ENCODE measurements around the gene BCAT1. TPM values are rescaled to one million over a fixed set of nuclear protein-coding genes. Genes with fewer than 3 reads are reported as not detected.

Gene BCAT1
- total and polyA plus RNA-seq, 2 donors (not counting 1 experiment from before 2014, with no cell fraction given) = 0.33 to 9.6 TPM

- Histone ChIP-seq H3K4me1 (ENCODE audit: control insufficient read depth in 2 of 2, insufficient read depth in 2 of 2, low read length in 2 of 2) (peaks cover 19% of the 10 kb centered on the region in 2 donors), H3K27me3 (replicated peaks in 1 of 4; ENCODE audit: control extremely low read depth in 1 of 4, control insufficient read depth in 3 of 4, insufficient read depth in 4 of 4, low read length in 3 of 4) (peaks cover 0 to 30% (median 13%) of the 10 kb centered on the region in 4 experiments), H3K9me3 (ENCODE audit: control extremely low read depth in 1 of 3, control insufficient read depth in 2 of 3, insufficient read depth in 1 of 3, low read length in 2 of 3) (peaks cover 0 to 4% (median 0%) of the 10 kb centered on the region in 3 donors), H2AFZ (ENCODE audit: insufficient read depth, low read depth, low read length, poor library complexity, severe bottlenecking) (no peak overlapping the region), H3K27ac (ENCODE audit: low read length in 2 of 2) (no peak overlapping the region), H3K36me3 (replicated peaks in 1 of 2; ENCODE audit: control extremely low read depth in 1 of 2, control insufficient read depth in 1 of 2, extremely low read depth in 1 of 2, insufficient read depth in 2 of 2, low read length in 1 of 2) (no peaks in the 10 kb centered on the region), H3K79me2 (ENCODE audit: control insufficient read depth, insufficient read depth, low read length) (no peaks in the 10 kb centered on the region), H3K4me2 (replicated peaks; ENCODE audit: low read depth, low read length, poor library complexity, severe bottlenecking) (no peak overlapping the region), H4K20me1 (ENCODE audit: control insufficient read depth, insufficient read depth, low read length, poor library complexity, severe bottlenecking) (no peaks in the 10 kb centered on the region), H3K9ac (ENCODE audit: low read length) (no peak overlapping the region), H3K4me3 (ENCODE audit: control extremely low read depth in 1 of 5, extremely low read depth in 1 of 5, insufficient read depth in 1 of 5, low read depth in 2 of 5, low read length in 4 of 5) (no peak overlapping the region)
- Mint-ChIP-seq H3K27me3 (peaks cover 20% of the 10 kb centered on the region), H3K4me3 (no peak overlapping the region), H3K9me3 (ENCODE audit: insufficient read depth) (no peaks in the 10 kb centered on the region), H3K4me1 (peaks cover 15% of the 10 kb centered on the region), H3K27ac (no peak overlapping the region)
- CTCF ChIA-PET = no interaction called here
- no peak for TF ChIP-seq EZH2 (IDR thresholded peaks at IDR 0.05; ENCODE audit: borderline replicate concordance, insufficient read depth, low read depth, low read length, poor library complexity, severe bottlenecking)
- TF ChIP-seq, protein P1, sequence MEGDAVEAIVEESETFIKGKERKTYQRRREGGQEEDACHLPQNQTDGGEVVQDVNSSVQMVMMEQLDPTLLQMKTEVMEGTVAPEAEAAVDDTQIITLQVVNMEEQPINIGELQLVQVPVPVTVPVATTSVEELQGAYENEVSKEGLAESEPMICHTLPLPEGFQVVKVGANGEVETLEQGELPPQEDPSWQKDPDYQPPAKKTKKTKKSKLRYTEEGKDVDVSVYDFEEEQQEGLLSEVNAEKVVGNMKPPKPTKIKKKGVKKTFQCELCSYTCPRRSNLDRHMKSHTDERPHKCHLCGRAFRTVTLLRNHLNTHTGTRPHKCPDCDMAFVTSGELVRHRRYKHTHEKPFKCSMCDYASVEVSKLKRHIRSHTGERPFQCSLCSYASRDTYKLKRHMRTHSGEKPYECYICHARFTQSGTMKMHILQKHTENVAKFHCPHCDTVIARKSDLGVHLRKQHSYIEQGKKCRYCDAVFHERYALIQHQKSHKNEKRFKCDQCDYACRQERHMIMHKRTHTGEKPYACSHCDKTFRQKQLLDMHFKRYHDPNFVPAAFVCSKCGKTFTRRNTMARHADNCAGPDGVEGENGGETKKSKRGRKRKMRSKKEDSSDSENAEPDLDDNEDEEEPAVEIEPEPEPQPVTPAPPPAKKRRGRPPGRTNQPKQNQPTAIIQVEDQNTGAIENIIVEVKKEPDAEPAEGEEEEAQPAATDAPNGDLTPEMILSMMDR (IDR thresholded peaks at IDR 0.05) = no peak
- no peak for DNase-seq
- intact Hi-C loops (cut with micrococcal nuclease) = no loop called here
- POLR2A ChIA-PET = no interaction called here
- ATAC-seq (ENCODE audit: low read depth) = no peak
- no CpG with 5 or more reads among the region's 2 CpGs for WGBS (ENCODE audit: insufficient coverage)
These were observed 42.8 kb downstream of the BCAT1 start for GRCh38 chr12:24906141-24906540.

GRCh38 chr12:24905431-24905830 is 43.5 kb downstream of the BCAT1 start:
- H3K36me3 ChIP-seq (replicated peaks in 1 of 2; ENCODE audit: control extremely low read depth in 1 of 2, control insufficient read depth in 1 of 2, extremely low read depth in 1 of 2, insufficient read depth in 2 of 2, low read length in 1 of 2) = no peaks in the 10 kb centered on the region
- no peak overlapping the region for H3K4me3 Mint-ChIP-seq
- H3K4me2 ChIP-seq (replicated peaks; ENCODE audit: low read depth, low read length, poor library complexity, severe bottlenecking) = no peak overlapping the region
- TF ChIP-seq EZH2 (IDR thresholded peaks at IDR 0.05; ENCODE audit: borderline replicate concordance, insufficient read depth, low read depth, low read length, poor library complexity, severe bottlenecking) = no peak
- TF ChIP-seq, protein P1 (IDR thresholded peaks at IDR 0.05) = no peak
- H4K20me1 ChIP-seq (ENCODE audit: control insufficient read depth, insufficient read depth, low read length, poor library complexity, severe bottlenecking) = no peaks in the 10 kb centered on the region
- ChIA-PET CTCF (no interaction called here), POLR2A (no interaction called here)
- ATAC-seq (ENCODE audit: low read depth) = no peak
- peaks cover 15% of the 10 kb centered on the region for H3K4me1 Mint-ChIP-seq
- H3K27ac ChIP-seq (ENCODE audit: low read length in 2 of 2) = no peak overlapping the region
- H3K9me3 Mint-ChIP-seq (ENCODE audit: insufficient read depth) = no peaks in the 10 kb centered on the region
- 100% methylated on average over 1 of the region's 2 CpGs for WGBS (ENCODE audit: insufficient coverage)
- no peak overlapping the region for H3K9ac ChIP-seq (ENCODE audit: low read length)
- H3K27me3 Mint-ChIP-seq = peaks cover 23% of the 10 kb centered on the region
- peaks cover 0 to 4% (median 0%) of the 10 kb centered on the region in 3 donors for H3K9me3 ChIP-seq (ENCODE audit: control extremely low read depth in 1 of 3, control insufficient read depth in 2 of 3, insufficient read depth in 1 of 3, low read length in 2 of 3)
- DNase-seq = no peak
- H3K27me3 ChIP-seq (replicated peaks in 1 of 4; ENCODE audit: control extremely low read depth in 1 of 4, control insufficient read depth in 3 of 4, insufficient read depth in 4 of 4, low read length in 3 of 4) = peaks cover 0 to 30% (median 13%) of the 10 kb centered on the region in 4 experiments
- H2AFZ ChIP-seq (ENCODE audit: insufficient read depth, low read depth, low read length, poor library complexity, severe bottlenecking) = no peak overlapping the region
- H3K4me1 ChIP-seq (ENCODE audit: control insufficient read depth in 2 of 2, insufficient read depth in 2 of 2, low read length in 2 of 2) = peaks cover 19% of the 10 kb centered on the region in 2 donors
- no peak overlapping the region for H3K4me3 ChIP-seq (ENCODE audit: control extremely low read depth in 1 of 5, extremely low read depth in 1 of 5, insufficient read depth in 1 of 5, low read depth in 2 of 5, low read length in 4 of 5)
- no peak overlapping the region for H3K27ac Mint-ChIP-seq
- H3K79me2 ChIP-seq (ENCODE audit: control insufficient read depth, insufficient read depth, low read length) = no peaks in the 10 kb centered on the region
- intact Hi-C loops (cut with micrococcal nuclease) = no loop called here

Measured in B cell (primary cell).